IMR-90 (cell line): ENCODE results near the gene RNPEPL1. TPM values are rescaled to one million over a fixed set of nuclear protein-coding genes. Genes with fewer than 3 reads are reported as not detected.

ENCODE experiments used
- ATAC-seq: fragments of 200-7000 bp; cut with Tn5 transposase; 2 replicates; pipeline ENCODE4 v1.9.1; 2020; ENCODE audit warnings: low read depth, mild to moderate bottlenecking, moderate library complexity
- BruUV-seq: library from RNA; stranded (reverse); fragments of 400-500 nt; replicated peaks from 2 replicates; lab custom pipeline; 2021; lab: Mats Ljungman, UMichigan
- CTCF ChIA-PET: fragments of 300-600 bp; formaldehyde crosslinking; extraction: SDS; loops from one replicate; lab custom pipeline; 2021; ENCODE audit warnings: antibody characterized with exemption; lab: Yijun Ruan, JAX
- POLR2A ChIA-PET: fragments of 300-600 bp; sonication (Branson Sonifier 250); formaldehyde crosslinking; loops from one replicate; lab custom pipeline; 2022; ENCODE audit warnings: antibody characterized with exemption; ENCODE audit not compliant: unreplicated experiment; lab: Charles Lee
- DNase-seq: peaks from one replicate; pipeline ENCODE4 v3.0.0; 2013
- H2AFZ ChIP-seq: replicated peaks from 2 replicates; pipeline ENCODE3; 2013; ENCODE audit warnings: low read length, mild to moderate bottlenecking; ENCODE audit not compliant: poor library complexity
- H2AK5ac ChIP-seq: 2 replicates; pipeline ENCODE4 v1.6.1; 2013; ENCODE audit warnings: low read depth, low read length, inconsistent platforms
- H2AK9ac ChIP-seq: replicated peaks from 2 replicates; pipeline ENCODE3; 2013; ENCODE audit warnings: mild to moderate bottlenecking, low read depth, low read length, moderate library complexity; ENCODE audit not compliant: poor library complexity
- H2BK120ac ChIP-seq: 2 replicates; pipeline ENCODE4 v1.6.1; 2013; ENCODE audit warnings: low read depth, low read length, inconsistent platforms
- H2BK15ac ChIP-seq: 3 replicates; pipeline ENCODE4 v1.6.1; 2013; ENCODE audit warnings: low read depth, low read length, inconsistent platforms
- H2BK20ac ChIP-seq: 2 replicates; pipeline ENCODE4 v1.6.1; 2013; ENCODE audit warnings: low read depth, mild to moderate bottlenecking, inconsistent platforms, low read length, moderate library complexity
- H2BK5ac ChIP-seq: 2 replicates; pipeline ENCODE4 v1.6.1; 2013; ENCODE audit warnings: mild to moderate bottlenecking, low read depth, low read length, inconsistent platforms; ENCODE audit not compliant: poor library complexity, severe bottlenecking
- H3K14ac ChIP-seq: replicated peaks from 2 replicates; pipeline ENCODE4 v1.6.1; 2013; ENCODE audit warnings: low read depth, low read length, inconsistent platforms
- H3K18ac ChIP-seq: 2 replicates; pipeline ENCODE4 v1.6.1; 2013; ENCODE audit warnings: low read depth, low read length, control low read depth
- H3K23ac ChIP-seq: 2 replicates; pipeline ENCODE4 v1.6.1; 2013; ENCODE audit warnings: low read depth, low read length, inconsistent platforms
- H3K27ac ChIP-seq: 2 replicates; pipeline ENCODE4 v1.5.1; 2013; ENCODE audit warnings: mild to moderate bottlenecking, control low read depth, low read length; ENCODE audit not compliant: insufficient read depth
- H3K27me3 ChIP-seq: 2 replicates; pipeline ENCODE4 v1.6.1; 2013; ENCODE audit warnings: low read length; ENCODE audit not compliant: control insufficient read depth, insufficient read depth
- H3K36me3 ChIP-seq: 2 replicates; pipeline ENCODE4 v1.6.1; 2013; ENCODE audit warnings: low read length, mixed read lengths; ENCODE audit not compliant: control insufficient read depth, insufficient read depth
- H3K4ac ChIP-seq: 2 replicates; pipeline ENCODE4 v1.6.1; 2013; ENCODE audit warnings: low read depth, low read length, inconsistent platforms
- H3K4me1 ChIP-seq: 2 replicates; pipeline ENCODE4 v1.6.1; 2013; ENCODE audit warnings: low read length, mixed read lengths; ENCODE audit not compliant: control insufficient read depth, insufficient read depth
- H3K4me2 ChIP-seq: 2 replicates; pipeline ENCODE4 v1.6.1; 2013; ENCODE audit warnings: low read depth, mild to moderate bottlenecking, control low read depth, low read length, moderate library complexity
- H3K4me3 ChIP-seq: 2 replicates; pipeline ENCODE4 v1.5.1; 2013; ENCODE audit warnings: low read depth, mild to moderate bottlenecking, control low read depth, low read length, moderate library complexity; ENCODE audit not compliant: insufficient read depth
- H3K56ac ChIP-seq: 2 replicates; pipeline ENCODE4 v1.6.1; 2013; ENCODE audit warnings: low read length, inconsistent platforms; ENCODE audit not compliant: insufficient read depth; ENCODE audit errors: extremely low read depth
- H3K79me1 ChIP-seq, 2 experiments: 2 replicates each; pipeline ENCODE4 v1.6.1; 2013; ENCODE audit warnings: low read length in 2 of 2, inconsistent platforms in 1 of 2, low read depth in 1 of 2
- H3K9ac ChIP-seq: 2 replicates; pipeline ENCODE4 v1.6.1; 2013; ENCODE audit warnings: low read depth, low read length, control low read depth
- H3K9me1 ChIP-seq: 2 replicates; pipeline ENCODE4 v1.6.1; 2013; ENCODE audit warnings: low read length, inconsistent platforms; ENCODE audit not compliant: insufficient read depth
- H3K9me3 ChIP-seq: 2 replicates; pipeline ENCODE4 v1.6.1; 2013; ENCODE audit warnings: low read length; ENCODE audit not compliant: control insufficient read depth, insufficient read depth
- H4K20me1 ChIP-seq: 2 replicates; pipeline ENCODE4 v1.6.1; 2013; ENCODE audit warnings: low read length, inconsistent platforms; ENCODE audit not compliant: insufficient read depth
- H4K5ac ChIP-seq: 2 replicates; pipeline ENCODE4 v1.6.1; 2013; ENCODE audit warnings: mild to moderate bottlenecking, low read depth, low read length, control low read depth
- H4K8ac ChIP-seq, 2 experiments: 2 replicates each; pipeline ENCODE4 v1.6.1; 2013; ENCODE audit warnings: low read depth in 2 of 2, low read length in 2 of 2, control low read depth in 1 of 2, inconsistent platforms in 1 of 2
- H4K91ac ChIP-seq: 2 replicates; pipeline ENCODE4 v1.6.1; 2013; ENCODE audit warnings: low read depth, low read length, inconsistent platforms; ENCODE audit not compliant: insufficient read depth
- BHLHE40 ChIP-seq: fragments of 150-350 bp; IDR thresholded peaks from 2 replicates; pipeline ENCODE4 v1.6.1; 2016; ENCODE audit warnings: mild to moderate bottlenecking, low read depth, low read length
- CEBPB ChIP-seq: IDR thresholded peaks from 2 replicates; pipeline ENCODE4 v1.6.1; 2012; ENCODE audit warnings: low read depth, low read length, improper control_type of control experiment
- CHD1 ChIP-seq: IDR thresholded peaks from 2 replicates; pipeline ENCODE4 v1.6.1; 2012; ENCODE audit warnings: low read depth, low read length, improper control_type of control experiment
- CTCF ChIP-seq: conservative IDR thresholded peaks from 2 replicates; pipeline ENCODE4 v1.5.1; 2012; ENCODE audit warnings: mild to moderate bottlenecking, low read depth, low read length, improper control_type of control experiment
- FOS ChIP-seq: fragments of 150-350 bp; IDR thresholded peaks from 2 replicates; pipeline ENCODE4 v1.6.1; 2016; ENCODE audit warnings: low read depth, low read length
- MXI1 ChIP-seq: IDR thresholded peaks from 2 replicates; pipeline ENCODE4 v1.6.1; 2012; ENCODE audit warnings: low read depth, mild to moderate bottlenecking, low read length, moderate library complexity, borderline replicate concordance
- NFE2L2 ChIP-seq: fragments of 150-350 bp; IDR thresholded peaks from 2 replicates; pipeline ENCODE4 v1.6.1; 2016; ENCODE audit warnings: low read depth, mild to moderate bottlenecking, low read length
- POLR2A ChIP-seq: IDR thresholded peaks from 2 replicates; pipeline ENCODE4 v1.6.1; 2012; ENCODE audit warnings: mild to moderate bottlenecking, low read depth, low read length
- RAD21 ChIP-seq: IDR thresholded peaks from 2 replicates; pipeline ENCODE4 v1.6.1; 2012; ENCODE audit warnings: low read length, improper control_type of control experiment
- RCOR1 ChIP-seq: IDR thresholded peaks from 2 replicates; pipeline ENCODE4 v1.6.1; 2012; ENCODE audit warnings: mild to moderate bottlenecking, low read length, improper control_type of control experiment; ENCODE audit not compliant: insufficient replicate concordance
- RFX5 ChIP-seq: IDR thresholded peaks from 2 replicates; pipeline ENCODE4 v1.8.0; 2012; ENCODE audit warnings: low read depth, mild to moderate bottlenecking, low read length, moderate library complexity
- SMC3 ChIP-seq: fragments of 150-350 bp; IDR thresholded peaks from 2 replicates; pipeline ENCODE4 v1.6.1; 2016; ENCODE audit warnings: low read depth, mild to moderate bottlenecking, antibody characterized with exemption, low read length, moderate library complexity
- WGBS, 2 experiments: methylation state at CpG; one replicate each; pipeline versions ENCODE4 v1.1.5 to v1.1.7; 2013; ENCODE audit warnings: missing lambda C conversion rate in 2 of 2; ENCODE audit not compliant: insufficient read length in 1 of 2; ENCODE audit errors: extremely low coverage in 2 of 2; 5-methylcytosine and 5-hydroxymethylcytosine counted together
- dilution Hi-C: fragments of 300-500 bp; cut with HindIII; formaldehyde crosslinking; loops from one replicate; pipeline ENCODE4 v1.14.3; 2018; ENCODE audit warnings: low sequenced_read_pairs; ENCODE audit not compliant: unreplicated experiment
- in situ Hi-C: fragments of 300-500 bp; cut with MboI; formaldehyde crosslinking; loops from 3 replicates; pipeline ENCODE4 v1.14.3; 2019; ENCODE audit warnings: low sequenced_read_pairs, inconsistent platforms, mixed read lengths
- intact Hi-C: fragments of 100-400 bp; cut with micrococcal nuclease; formaldehyde crosslinking; loops from 2 replicates; pipeline ENCODE4 v1.10.0; 2022
- polyA plus RNA-seq, 3 experiments: library from polyadenylated mRNA; depleted of rRNA; stranded (reverse); fragments of >200 nt; gene quantifications; 2 replicates each; pipeline ENCODE4 v1.2.3, GENCODE V29; 2012; ENCODE audit warnings: low replicate concordance in 1 of 3
- total RNA-seq: library from RNA; depleted of rRNA; stranded (reverse); fragments of >200 nt; gene quantifications from 2 replicates; pipeline ENCODE4 v1.2.3, GENCODE V29; 2012
- TF ChIP-seq, protein P1 (sequence below): fragments of 150-350 bp; IDR thresholded peaks from 2 replicates; pipeline ENCODE4 v1.6.1; 2017; ENCODE audit warnings: mild to moderate bottlenecking, antibody characterized with exemption, low read length, low read depth

RNPEPL1 gene
- total and polyA plus RNA-seq, 2 of the 4 experiments (the other 2 are of a cell fraction), result 3.8 to 18.7 TPM

DNA sequence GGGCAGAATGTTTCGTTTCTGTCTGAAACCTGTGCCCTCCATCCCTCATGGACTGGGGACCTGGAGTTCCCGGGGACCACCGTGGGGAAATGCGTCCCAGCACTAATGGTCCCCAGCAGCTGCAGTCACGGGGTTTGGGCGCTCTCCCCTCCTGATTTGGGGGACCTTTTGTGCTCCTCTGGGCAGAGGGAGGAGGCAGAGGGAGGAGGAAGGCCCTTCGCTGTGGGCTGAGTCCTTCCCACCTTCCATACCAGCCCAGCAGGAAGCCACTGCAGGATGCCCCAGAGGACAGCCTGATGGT is 60.2 kb downstream of the RNPEPL1 start:
- no peak overlapping the region for H2BK15ac ChIP-seq
- no peak overlapping the region for H3K14ac ChIP-seq
- H2BK120ac ChIP-seq, result no peak overlapping the region
- no peak overlapping the region for H3K27ac ChIP-seq
- ChIA-PET POLR2A (no interaction called here), CTCF (no interaction called here)
- H4K20me1 ChIP-seq, result no peaks in the 10 kb centered on the region
- TF ChIP-seq MXI1, result no peak
- TF ChIP-seq CTCF, result no peak
- no peak for TF ChIP-seq CEBPB
- TF ChIP-seq CHD1, result no peak
- TF ChIP-seq RCOR1, result no peak
- TF ChIP-seq RAD21, result no peak
- no peak for TF ChIP-seq BHLHE40
- TF ChIP-seq, protein P1, sequence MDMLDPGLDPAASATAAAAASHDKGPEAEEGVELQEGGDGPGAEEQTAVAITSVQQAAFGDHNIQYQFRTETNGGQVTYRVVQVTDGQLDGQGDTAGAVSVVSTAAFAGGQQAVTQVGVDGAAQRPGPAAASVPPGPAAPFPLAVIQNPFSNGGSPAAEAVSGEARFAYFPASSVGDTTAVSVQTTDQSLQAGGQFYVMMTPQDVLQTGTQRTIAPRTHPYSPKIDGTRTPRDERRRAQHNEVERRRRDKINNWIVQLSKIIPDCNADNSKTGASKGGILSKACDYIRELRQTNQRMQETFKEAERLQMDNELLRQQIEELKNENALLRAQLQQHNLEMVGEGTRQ, result no peak
- no peak for TF ChIP-seq RFX5
- TF ChIP-seq FOS, result no peak
- no peak for TF ChIP-seq SMC3
- TF ChIP-seq POLR2A, result no peak
- no peak for TF ChIP-seq NFE2L2
- H3K4ac ChIP-seq, result no peak overlapping the region
- no peak overlapping the region for H3K56ac ChIP-seq
- H2BK5ac ChIP-seq, result no peak overlapping the region
- no peak overlapping the region for H4K5ac ChIP-seq
- H3K79me1 ChIP-seq, result no peaks in the 10 kb centered on the region
- H3K27me3 ChIP-seq, result peaks cover 12% of the 10 kb centered on the region; the same call in 1 of the 2 replicates
- H2AK9ac ChIP-seq, result no peak overlapping the region
- no peak overlapping the region for H3K4me3 ChIP-seq
- no peak for ATAC-seq
- H3K4me1 ChIP-seq, result peaks cover 2% of the 10 kb centered on the region; the same call in 1 of the 2 replicates
- no peak overlapping the region for H3K4me2 ChIP-seq
- H2AK5ac ChIP-seq, result no peak overlapping the region
- intact Hi-C loops (no loop called here), dilution Hi-C loops (no loop called here), in situ Hi-C loops (no loop called here)
- H4K91ac ChIP-seq, result no peak overlapping the region
- no TSS peak for BruUV-seq
- no peak overlapping the region for H4K8ac ChIP-seq
- no peaks in the 10 kb centered on the region for H3K9me1 ChIP-seq
- no CpG with 5 or more reads among the region's 7 CpGs for WGBS, 2 experiments
- peak overlapping the region; percentile 8 for H2AFZ ChIP-seq
- no peak overlapping the region for H2BK20ac ChIP-seq
- H3K36me3 ChIP-seq, result no peaks in the 10 kb centered on the region
- no peak overlapping the region for H3K9ac ChIP-seq
- H3K23ac ChIP-seq, result no peak overlapping the region
- H3K18ac ChIP-seq, result no peak overlapping the region
- peaks cover 4% of the 10 kb centered on the region; the same call in 1 of the 2 replicates for H3K9me3 ChIP-seq
- no peak for DNase-seq
